K562 (cell line): ENCODE data around the gene IRF2BP2. TPM values are rescaled to one million over a fixed set of nuclear protein-coding genes. Genes with fewer than 3 reads are reported as not detected.

Source experiments
- CUX1 ChIP-seq: fragments of 200-800 bp; sonication (Bioruptor generic); IDR thresholded peaks from 2 replicates; pipeline ENCODE4 v1.6.1; 2016; ENCODE audit warnings: missing genetic modification characterization, missing compliant biosample characterization
- MTA2 ChIP-seq: fragments of 450-650 bp; IDR thresholded peaks from 2 replicates; pipeline ENCODE4 v1.6.1; 2016; ENCODE audit warnings: low read depth
- NFIC ChIP-seq: fragments of 450-650 bp; IDR thresholded peaks from 2 replicates; pipeline ENCODE4 v1.6.1; 2017; ENCODE audit warnings: mild to moderate bottlenecking, inconsistent platforms
- PATZ1 ChIP-seq: fragments of 250-450 bp; sonication (Bioruptor Pico); IDR thresholded peaks from 2 replicates; pipeline ENCODE4 v1.5.0; 2020; ENCODE audit warnings: mild to moderate bottlenecking, borderline replicate concordance
- POLR2B ChIP-seq: fragments of 450-650 bp; IDR thresholded peaks from 2 replicates; pipeline ENCODE4 v1.6.1; 2018; ENCODE audit warnings: low read depth; ENCODE audit not compliant: partially characterized antibody
- RNF219 ChIP-seq: fragments of 250-450 bp; sonication (Bioruptor Pico); IDR thresholded peaks from 2 replicates; pipeline ENCODE4 v1.5.0; 2022; ENCODE audit warnings: mild to moderate bottlenecking
- TCF7 ChIP-seq: sonication (generic); IDR thresholded peaks from 2 replicates; pipeline ENCODE4 v1.6.1; 2016; ENCODE audit warnings: antibody characterized with exemption, borderline replicate concordance
- ZBTB43 ChIP-seq: sonication (generic); formaldehyde crosslinking; IDR thresholded peaks from 2 replicates; pipeline ENCODE4 v1.8.0; 2023; ENCODE audit warnings: mild to moderate bottlenecking, missing genetic modification reagents
- ZNF395 ChIP-seq: fragments of 200-800 bp; sonication (Bioruptor generic); IDR thresholded peaks from 2 replicates; pipeline ENCODE4 v1.6.1; 2017; ENCODE audit warnings: missing genetic modification characterization, missing compliant biosample characterization
- polyA plus RNA-seq, 8 experiments: library from polyadenylated mRNA; depleted of rRNA in 4 of 8; stranded (reverse) in 5 of 8; unstranded in 3 of 8; fragments of >200 nt; fragmentation: Nextera tagmentation in 2 of 8; fragmentation: Illumina TruSeq in 1 of 8; extraction: Ambion mirVana in 2 of 8; extraction: Trizol in 1 of 8; gene quantifications; 2 replicates each; pipeline versions ENCODE4 v1.2.1 to v1.2.3, GENCODE V29; 2011 to 2014; ENCODE audit warnings: inconsistent platforms in 1 of 8, missing spikeins in 1 of 8
- total RNA-seq, 7 experiments: library from RNA; depleted of rRNA in 6 of 7; stranded (reverse); fragments of >200 nt in 6 of 7; fragmentation: Illumina TruSeq in 2 of 7; extraction: Trizol in 2 of 7; gene quantifications; 2 replicates each; pipeline versions ENCODE4 v1.2.1 to v1.2.3, GENCODE V29; 2011 to 2021; ENCODE audit warnings: low replicate concordance in 1 of 7

IRF2BP2 gene
- total and polyA plus RNA-seq, 9 of the 15 experiments (the other 6 are each of a cell fraction or from before 2014, with no cell fraction given): 7.7 to 68.6 (median 22.1) TPM

GRCh38 chr1:234612352-234613127, 2.6 kb upstream of the IRF2BP2 start (continued):
- TF ChIP-seq CUX1: peak; percentile 1; the same call in 1 of the 2 replicates
- TF ChIP-seq POLR2B: peak; percentile 26
- TF ChIP-seq PATZ1 (CRISPR knock-in tag): 0 out of 2 replicates have a peak, but pooled peaks have one; percentile 67
- peak; percentile 100 for TF ChIP-seq NFIC
- 0 out of 2 replicates have a peak, but pooled peaks have one; percentile 44 for TF ChIP-seq ZBTB43 (CRISPR knock-in tag)
- 0 out of 2 replicates have a peak, but pooled peaks have one; percentile 54 for TF ChIP-seq TCF7
- peak; percentile 29; the same call in 1 of the 2 replicates for TF ChIP-seq MTA2
- TF ChIP-seq ZNF395 (CRISPR knock-in tag): peak; percentile 87
- no peak for TF ChIP-seq RNF219 (CRISPR knock-in tag)
